HUES64 (cell line): ENCODE measurements around the gene KCNC3.
"Not testable (repeated sequence)": the region's sequence is repeated elsewhere in the genome, so short reads cannot be mapped to it uniquely, and the experiment has no call there.

Experiments
- H3K27ac ChIP-seq: 2 replicates; pipeline ENCODE4 v1.7.0; 2013; ENCODE audit warnings: low read depth, low read length, inconsistent platforms
- H3K27me3 ChIP-seq: 2 replicates; pipeline ENCODE4 v1.6.1; 2013; ENCODE audit warnings: mild to moderate bottlenecking, low read length; ENCODE audit not compliant: insufficient read depth
- H3K36me3 ChIP-seq: 2 replicates; pipeline ENCODE4 v1.6.1; 2013; ENCODE audit warnings: mild to moderate bottlenecking, low read length; ENCODE audit not compliant: insufficient read depth
- H3K4me1 ChIP-seq: 2 replicates; pipeline ENCODE4 v1.6.1; 2013; ENCODE audit warnings: mild to moderate bottlenecking, low read length, moderate library complexity; ENCODE audit not compliant: insufficient read depth
- H3K4me3 ChIP-seq: 2 replicates; pipeline ENCODE4 v1.5.1; 2013; ENCODE audit warnings: mild to moderate bottlenecking, low read length, moderate library complexity
- H3K9ac ChIP-seq: 2 replicates; pipeline ENCODE4 v1.6.1; 2013; ENCODE audit warnings: mild to moderate bottlenecking, low read depth, low read length
- H3K9me3 ChIP-seq: 2 replicates; pipeline ENCODE4 v1.6.1; 2013; ENCODE audit warnings: low read depth, low read length; ENCODE audit not compliant: insufficient read depth
- WGBS: fragments of 150-250, 120-280 bp; methylation state at CpG from one replicate; pipeline ENCODE4 v1.1.7; 2013; ENCODE audit warnings: missing lambda C conversion rate; 5-methylcytosine and 5-hydroxymethylcytosine counted together

Gene KCNC3

GRCh38 chr19:50362656-50363424 is 33.7 kb upstream of the KCNC3 start:
- Histone ChIP-seq H3K4me1 (no peaks in the 10 kb centered on the region), H3K4me3 (no peak overlapping the region), H3K9me3 (no peaks in the 10 kb centered on the region), H3K36me3 (no peaks in the 10 kb centered on the region), H3K27ac (no peak overlapping the region), H3K9ac (no peak overlapping the region), H3K27me3 (no peaks in the 10 kb centered on the region)
- 75% methylated on average over 9 of the region's 11 CpGs for WGBS

- H3K9me3 ChIP-seq: no peaks in the 10 kb centered on the region
- H3K36me3 ChIP-seq: no peaks in the 10 kb centered on the region
- H3K27ac ChIP-seq: no peak overlapping the region
- H3K4me3 ChIP-seq: no peak overlapping the region
- no peaks in the 10 kb centered on the region for H3K4me1 ChIP-seq
- H3K9ac ChIP-seq: no peak overlapping the region
- no peaks in the 10 kb centered on the region for H3K27me3 ChIP-seq
- WGBS: 78% methylated on average over 5 of the region's 7 CpGs
Observed at GRCh38 chr19:50362030-50362412, 32.8 kb upstream of the KCNC3 start.

- Histone ChIP-seq H3K9me3 (no peaks in the 10 kb centered on the region), H3K9ac (no peak overlapping the region), H3K27ac (no peak overlapping the region), H3K27me3 (no peaks in the 10 kb centered on the region), H3K4me3 (no peak overlapping the region), H3K36me3 (no peaks in the 10 kb centered on the region), H3K4me1 (no peaks in the 10 kb centered on the region)
- whole genome bisulfite sequencing: 83% methylated on average over 6 of the region's 7 CpGs
Observed at GRCh38 chr19:50361290-50362029, 32.3 kb upstream of the KCNC3 start.

GRCh38 chr19:50359328-50359818 is 30.2 kb upstream of the KCNC3 start:
- no peaks in the 10 kb centered on the region for H3K4me1 ChIP-seq
- H3K36me3 ChIP-seq: no peaks in the 10 kb centered on the region
- H3K4me3 ChIP-seq: no peak overlapping the region
- no peak overlapping the region for H3K27ac ChIP-seq
- H3K27me3 ChIP-seq: no peaks in the 10 kb centered on the region
- WGBS: 89% methylated on average over 11 of the region's 11 CpGs
- H3K9ac ChIP-seq: no peak overlapping the region
- no peaks in the 10 kb centered on the region for H3K9me3 ChIP-seq

GRCh38 chr19:50358483-50359327 is 29.5 kb upstream of the KCNC3 start:
- H3K4me3 ChIP-seq: no peak overlapping the region

GRCh38 chr19:50357178-50358100 is 28.3 kb upstream of the KCNC3 start:
- WGBS: 69% methylated on average over 53 of the region's 54 CpGs
- Histone ChIP-seq H3K9ac (no peak overlapping the region), H3K27me3 (no peaks in the 10 kb centered on the region), H3K4me3 (peak overlapping the region; percentile 31), H3K27ac (no peak overlapping the region), H3K4me1 (no peaks in the 10 kb centered on the region), H3K9me3 (no peaks in the 10 kb centered on the region), H3K36me3 (no peaks in the 10 kb centered on the region)

More at GRCh38 chr19:50358483-50359327, 29.5 kb upstream of the KCNC3 start:
- Histone ChIP-seq H3K9ac (no peak overlapping the region), H3K27ac (no peak overlapping the region), H3K9me3 (no peaks in the 10 kb centered on the region), H3K4me1 (no peaks in the 10 kb centered on the region), H3K36me3 (no peaks in the 10 kb centered on the region), H3K27me3 (no peaks in the 10 kb centered on the region)
- WGBS: 93% methylated on average over 54 of the region's 54 CpGs

- H3K27ac ChIP-seq: no peak overlapping the region
- H3K36me3 ChIP-seq: no peaks in the 10 kb centered on the region
Observed at GRCh38 chr19:50356691-50357177, 27.6 kb upstream of the KCNC3 start.

GRCh38 chr19:50353487-50353880 is 24.3 kb upstream of the KCNC3 start:
- not testable (repeated sequence) for H3K36me3 ChIP-seq, H3K9me3 ChIP-seq, H3K27ac ChIP-seq, H3K27me3 ChIP-seq, H3K4me3 ChIP-seq, H3K9ac ChIP-seq, H3K4me1 ChIP-seq
- 92% methylated on average over 7 of the region's 7 CpGs for WGBS

More at GRCh38 chr19:50356691-50357177, 27.6 kb upstream of the KCNC3 start:
- WGBS: 46% methylated on average over 12 of the region's 13 CpGs
- H3K4me3 ChIP-seq: no peak overlapping the region
- H3K4me1 ChIP-seq: no peaks in the 10 kb centered on the region
- H3K9me3 ChIP-seq: no peaks in the 10 kb centered on the region
- H3K9ac ChIP-seq: no peak overlapping the region
- no peaks in the 10 kb centered on the region for H3K27me3 ChIP-seq

GRCh38 chr19:50352242-50352641 is 23.1 kb upstream of the KCNC3 start:
- Histone ChIP-seq H3K27me3 (no peaks in the 10 kb centered on the region), H3K4me3 (no peak overlapping the region), H3K4me1 (no peaks in the 10 kb centered on the region), H3K27ac (no peak overlapping the region), H3K36me3 (no peaks in the 10 kb centered on the region), H3K9me3 (no peaks in the 10 kb centered on the region), H3K9ac (no peak overlapping the region)
- WGBS: 84% methylated on average over 4 of the region's 4 CpGs
